T-helper 1 cell treated with Interleukin-12 subunit alpha and Interleukin-12 subunit beta and Interleukin-4 antibody, amounts not matched to agents 30 ng/mL and 1 ng/mL, for 36 hours (primary cell): ENCODE measurements around the gene INSRR. TPM values are rescaled to one million over a fixed set of nuclear protein-coding genes. Genes with fewer than 3 reads are reported as not detected.

Source experiments
- total RNA-seq: library from RNA; stranded (reverse); gene quantifications from 2 replicates; pipeline ENCODE4 v1.2.3, GENCODE V29; 2022

INSRR gene
- total RNA-seq, 1 donor from 2014 or later, result 0.81 TPM

Other genes starting within 250 kb of the INSRR start
- not detected in 2 replicates for gene HAPLN2, start 239.7 kb downstream of the INSRR start, total RNA-seq
- not detected in 2 replicates for gene BCAN, start 217.0 kb downstream of the INSRR start, total RNA-seq
- 0.07 and 0.12 TPM in 2 replicates for gene NES, start 181.7 kb downstream of the INSRR start, total RNA-seq
- 1.7 and 1.8 TPM in 2 replicates for gene CRABP2, start 153.5 kb downstream of the INSRR start, total RNA-seq
- 30.6 and 35.8 TPM in 2 replicates for gene METTL25B, start 130.6 kb downstream of the INSRR start, total RNA-seq
- 55.7 and 59.7 TPM in 2 replicates for gene ISG20L2, start 130.4 kb downstream of the INSRR start, total RNA-seq
- 61.0 and 67.4 TPM in 2 replicates for gene MRPL24, start 118.0 kb downstream of the INSRR start, total RNA-seq
- gene HDGF, start 107.4 kb downstream of the INSRR start, total RNA-seq, result 248 and 260 TPM in 2 replicates
- 90.1 and 91.3 TPM in 2 replicates for gene PRCC, start 91.6 kb downstream of the INSRR start, total RNA-seq
- gene SH2D2A, start 42.3 kb downstream of the INSRR start, total RNA-seq, result 234 and 243 TPM in 2 replicates
- 13.5 and 13.8 TPM in 2 replicates for gene NTRK1, start 1.7 kb upstream of the INSRR start, total RNA-seq
- 0.12 and 0.29 TPM in 2 replicates for gene PEAR1, start 34.6 kb upstream of the INSRR start, total RNA-seq
- not detected in 2 replicates for gene LRRC71, start 61.5 kb upstream of the INSRR start, total RNA-seq
- gene ARHGEF11, start 186.6 kb upstream of the INSRR start, total RNA-seq, result 28.6 and 30.4 TPM in 2 replicates
- not detected in 2 replicates for gene ETV3L, start 240.7 kb upstream of the INSRR start, total RNA-seq